DND-41 (cell line): Measurements from ENCODE around the gene SNCA.

Source experiments
- ATAC-seq: fragments of 200-7000 bp; cut with Tn5 transposase; 3 replicates; pipeline ENCODE4 v1.9.1; 2021; ENCODE audit warnings: low read depth; ENCODE audit not compliant: insufficient read depth
- DNase-seq: peaks from one replicate; pipeline ENCODE4 v3.0.0-alpha.2; 2020
- H2AFZ ChIP-seq: 2 replicates; pipeline ENCODE4 v1.6.0; 2012; ENCODE audit warnings: low read depth, low read length
- H3K27ac ChIP-seq: 2 replicates; pipeline ENCODE4 v1.5.1; 2012; ENCODE audit warnings: low read length, inconsistent platforms
- H3K27me3 ChIP-seq: fragments of 200-600 bp; sonication (generic); 2 replicates; pipeline ENCODE4 v1.6.0; 2012; ENCODE audit warnings: low read length, mild to moderate bottlenecking, inconsistent platforms; ENCODE audit not compliant: insufficient read depth, poor library complexity
- H3K36me3 ChIP-seq: 2 replicates; pipeline ENCODE4 v1.5.1; 2012; ENCODE audit warnings: low read length, inconsistent platforms; ENCODE audit not compliant: insufficient read depth
- H3K4me1 ChIP-seq: 2 replicates; pipeline ENCODE4 v1.5.1; 2012; ENCODE audit warnings: mild to moderate bottlenecking, low read length; ENCODE audit not compliant: insufficient read depth
- H3K4me2 ChIP-seq: 2 replicates; pipeline ENCODE4 v1.6.0; 2012; ENCODE audit warnings: mild to moderate bottlenecking, moderate library complexity, low read length, inconsistent platforms; ENCODE audit not compliant: insufficient read depth
- H3K4me3 ChIP-seq, 2 experiments: fragments of 200-600 bp in 1 of 2; shearing (Covaris generic) in 1 of 2; 2 replicates each; pipeline ENCODE4 v1.5.1; 2012 to 2016; ENCODE audit warnings: inconsistent platforms in 2 of 2, low read length in 2 of 2, mild to moderate bottlenecking in 2 of 2, low read depth in 1 of 2, moderate library complexity in 1 of 2
- H3K79me2 ChIP-seq: 2 replicates; pipeline ENCODE4 v1.6.0; 2012; ENCODE audit warnings: low read length, inconsistent platforms; ENCODE audit not compliant: insufficient read depth
- H3K9ac ChIP-seq: 2 replicates; pipeline ENCODE4 v1.6.0; 2012; ENCODE audit warnings: low read depth, mild to moderate bottlenecking, inconsistent platforms, low read length, moderate library complexity
- H3K9me3 ChIP-seq: 2 replicates; pipeline ENCODE4 v1.5.1; 2012; ENCODE audit warnings: low read length, moderate library complexity, mild to moderate bottlenecking, inconsistent platforms; ENCODE audit not compliant: insufficient read depth, severe bottlenecking
- H4K20me1 ChIP-seq: 2 replicates; pipeline ENCODE4 v1.6.0; 2012; ENCODE audit warnings: low read length; ENCODE audit not compliant: insufficient read depth
- EZH2 ChIP-seq: IDR thresholded peaks from 3 replicates; pipeline ENCODE4 v1.6.1; 2012; ENCODE audit warnings: borderline replicate concordance, low read depth, mild to moderate bottlenecking, moderate library complexity, low read length, inconsistent platforms; ENCODE audit not compliant: severe bottlenecking
- TF ChIP-seq, protein P1 (sequence below): IDR thresholded peaks from 2 replicates; pipeline ENCODE4 v1.5.1; 2012; ENCODE audit warnings: borderline replicate concordance, low read length, moderate library complexity, mild to moderate bottlenecking; ENCODE audit not compliant: poor library complexity, severe bottlenecking; ENCODE audit errors: extremely low read depth

The SNCA gene

DNA sequence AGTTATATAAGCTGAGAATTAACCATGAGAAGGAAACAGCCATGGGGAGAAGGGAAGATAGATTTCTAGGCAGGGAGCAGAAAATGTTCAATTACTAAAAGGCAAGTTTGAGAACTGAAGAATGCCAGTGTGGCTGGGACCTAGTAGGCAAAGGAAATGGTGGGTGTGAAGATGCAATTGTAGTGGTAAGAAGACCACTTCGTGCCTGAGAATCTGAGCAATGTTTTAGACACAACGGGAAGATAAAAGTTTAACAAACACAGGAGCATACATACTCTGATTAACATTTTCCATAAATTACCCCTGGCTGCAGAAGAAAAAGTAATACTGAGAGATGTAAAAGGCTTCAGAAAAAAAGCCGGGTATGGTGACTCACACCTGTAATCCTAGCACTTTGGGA lies 39.6 kb upstream of the SNCA start:
- H3K79me2 ChIP-seq: no peaks in the 10 kb centered on the region
- H3K27ac ChIP-seq: no peak overlapping the region
- peak overlapping the region; percentile 33; the same call in 1 of the 2 replicates for H2AFZ ChIP-seq
- H4K20me1 ChIP-seq: no peaks in the 10 kb centered on the region
- no peak overlapping the region for H3K9ac ChIP-seq
- no peak overlapping the region for H3K4me2 ChIP-seq
- DNase-seq (no peak), ATAC-seq (no peak)
- H3K36me3 ChIP-seq: no peaks in the 10 kb centered on the region
- TF ChIP-seq, protein P1, sequence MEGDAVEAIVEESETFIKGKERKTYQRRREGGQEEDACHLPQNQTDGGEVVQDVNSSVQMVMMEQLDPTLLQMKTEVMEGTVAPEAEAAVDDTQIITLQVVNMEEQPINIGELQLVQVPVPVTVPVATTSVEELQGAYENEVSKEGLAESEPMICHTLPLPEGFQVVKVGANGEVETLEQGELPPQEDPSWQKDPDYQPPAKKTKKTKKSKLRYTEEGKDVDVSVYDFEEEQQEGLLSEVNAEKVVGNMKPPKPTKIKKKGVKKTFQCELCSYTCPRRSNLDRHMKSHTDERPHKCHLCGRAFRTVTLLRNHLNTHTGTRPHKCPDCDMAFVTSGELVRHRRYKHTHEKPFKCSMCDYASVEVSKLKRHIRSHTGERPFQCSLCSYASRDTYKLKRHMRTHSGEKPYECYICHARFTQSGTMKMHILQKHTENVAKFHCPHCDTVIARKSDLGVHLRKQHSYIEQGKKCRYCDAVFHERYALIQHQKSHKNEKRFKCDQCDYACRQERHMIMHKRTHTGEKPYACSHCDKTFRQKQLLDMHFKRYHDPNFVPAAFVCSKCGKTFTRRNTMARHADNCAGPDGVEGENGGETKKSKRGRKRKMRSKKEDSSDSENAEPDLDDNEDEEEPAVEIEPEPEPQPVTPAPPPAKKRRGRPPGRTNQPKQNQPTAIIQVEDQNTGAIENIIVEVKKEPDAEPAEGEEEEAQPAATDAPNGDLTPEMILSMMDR: no peak
- no peaks in the 10 kb centered on the region for H3K4me1 ChIP-seq
- no peaks in the 10 kb centered on the region for H3K27me3 ChIP-seq
- H3K9me3 ChIP-seq: no peaks in the 10 kb centered on the region
- no peak overlapping the region for H3K4me3 ChIP-seq

GRCh38 chr4:89871211-89871610 lies 34.2 kb upstream of the SNCA start:
- DNase-seq (no peak), ATAC-seq (no peak)

DNA sequence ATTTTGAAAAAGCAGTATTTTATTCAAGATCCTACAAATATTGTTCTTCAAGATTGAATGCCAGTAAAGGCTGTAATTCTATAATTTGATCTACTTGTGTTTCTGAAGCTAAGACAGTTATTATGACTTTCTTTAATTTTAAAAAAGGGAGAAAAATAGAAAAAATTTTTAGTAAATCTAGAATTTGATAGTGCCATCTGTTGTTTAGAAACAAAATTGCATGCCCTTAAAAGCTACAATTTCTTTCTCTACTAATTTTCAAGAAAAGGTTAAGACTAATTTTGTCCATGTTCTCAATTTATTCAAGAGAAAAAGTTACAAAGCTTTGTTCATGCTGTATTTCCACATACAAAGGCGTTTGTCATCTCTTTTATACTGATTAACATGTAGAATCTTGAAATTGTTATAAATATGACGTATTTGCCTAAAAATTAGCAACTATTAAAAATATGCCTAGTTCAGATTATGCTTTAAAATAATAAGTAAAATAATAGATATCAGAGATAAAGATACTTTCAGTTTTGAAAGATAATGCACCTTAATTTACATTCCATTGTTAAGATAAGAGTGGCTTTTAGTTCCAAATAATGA lies 32.1 kb upstream of the SNCA start:
- no peak overlapping the region for H3K9ac ChIP-seq
- no peak for DNase-seq

More at GRCh38 chr4:89871211-89871610, 34.2 kb upstream of the SNCA start:
- Histone ChIP-seq H3K79me2 (no peaks in the 10 kb centered on the region), H3K27ac (no peak overlapping the region), H3K4me2 (no peak overlapping the region), H3K36me3 (no peaks in the 10 kb centered on the region), H3K4me3 (no peak overlapping the region), H2AFZ (no peak overlapping the region), H3K9ac (no peak overlapping the region), H4K20me1 (no peaks in the 10 kb centered on the region), H3K27me3 (no peaks in the 10 kb centered on the region), H3K9me3 (no peaks in the 10 kb centered on the region), H3K4me1 (no peaks in the 10 kb centered on the region)
- TF ChIP-seq, protein P1: no peak

More for the DNA sequence above, 32.1 kb upstream of the SNCA start:
- Histone ChIP-seq H3K4me3 (no peak overlapping the region), H3K27me3 (no peaks in the 10 kb centered on the region), H4K20me1 (no peaks in the 10 kb centered on the region), H3K4me2 (no peak overlapping the region), H3K79me2 (no peaks in the 10 kb centered on the region), H3K27ac (no peak overlapping the region), H3K9me3 (no peaks in the 10 kb centered on the region), H3K4me1 (no peaks in the 10 kb centered on the region), H3K36me3 (no peaks in the 10 kb centered on the region), H2AFZ (no peak overlapping the region)
- TF ChIP-seq, protein P1: peak; percentile 63
- TF ChIP-seq EZH2: no peak
- ATAC-seq: no peak
